K562 (cell line): ENCODE measurements around the gene VTCN1.

Source experiments
- EZH2 ChIP-seq: IDR thresholded peaks from 2 replicates; pipeline ENCODE4 v1.6.1; 2012; ENCODE audit warnings: low read depth, mild to moderate bottlenecking, inconsistent platforms, low read length, borderline replicate concordance
- GATA2 ChIP-seq: sonication (generic); formaldehyde crosslinking; IDR thresholded peaks from 2 replicates; pipeline ENCODE4 v1.4.0; 2020; ENCODE audit warnings: mild to moderate bottlenecking, missing genetic modification reagents
- GMEB1 ChIP-seq: fragments of 250-450 bp; sonication (Bioruptor Pico); IDR thresholded peaks from 2 replicates; pipeline ENCODE4 v1.4.0; 2020; ENCODE audit warnings: mild to moderate bottlenecking
- MAX ChIP-seq: sonication (generic); formaldehyde crosslinking; IDR thresholded peaks from 2 replicates; pipeline ENCODE4 v1.9.0; 2022; ENCODE audit warnings: mild to moderate bottlenecking, missing genetic modification reagents
- NFE2 ChIP-seq: IDR thresholded peaks from 2 replicates; pipeline ENCODE4 v1.6.1; 2014; ENCODE audit warnings: antibody characterized with exemption, low read depth
- NR3C1 ChIP-seq: sonication (generic); formaldehyde crosslinking; IDR thresholded peaks from 2 replicates; pipeline ENCODE4 v1.8.1; 2022; ENCODE audit warnings: missing genetic modification reagents
- TAF7 ChIP-seq: fragments of 450-650 bp; IDR thresholded peaks from 2 replicates; pipeline ENCODE4 v1.6.1; 2016; ENCODE audit warnings: missing genetic modification characterization, missing compliant biosample characterization
- ZNF146 ChIP-seq: IDR thresholded peaks from one replicate; pipeline ENCODE4 v1.6.1; 2018; ENCODE audit warnings: missing compliant biosample characterization; ENCODE audit not compliant: unreplicated experiment
- ZNF24 ChIP-seq: fragments of 450-650 bp; IDR thresholded peaks from 2 replicates; pipeline ENCODE4 v1.6.1; 2016
- ZNF668 ChIP-seq: fragments of 250-450 bp; sonication (Bioruptor Pico); IDR thresholded peaks from 2 replicates; pipeline ENCODE4 v1.8.0; 2022; ENCODE audit warnings: mild to moderate bottlenecking, inconsistent platforms
- TF ChIP-seq, protein P1 (sequence below), 3 experiments: IDR thresholded peaks in 2 of 3; conservative IDR thresholded peaks in 1 of 3; 2 replicates each; pipeline ENCODE4 v1.5.1; 2011 to 2012; ENCODE audit warnings: low read length in 3 of 3, mild to moderate bottlenecking in 3 of 3, control low read depth in 2 of 3, improper control_type of control experiment in 1 of 3, inconsistent platforms in 1 of 3, low read depth in 1 of 3, mixed read lengths in 1 of 3, moderate library complexity in 1 of 3; ENCODE audit not compliant: insufficient read depth in 2 of 3
- TF ChIP-seq, protein P2 (sequence below), 2 experiments: fragments of 450-650 bp; formaldehyde crosslinking in 1 of 2; IDR thresholded peaks; 2 replicates each; pipeline versions ENCODE4 v1.4.0 to v1.6.1; 2014 to 2020; ENCODE audit warnings: mild to moderate bottlenecking in 2 of 2, borderline replicate concordance in 1 of 2, low read depth in 1 of 2

DNA sequence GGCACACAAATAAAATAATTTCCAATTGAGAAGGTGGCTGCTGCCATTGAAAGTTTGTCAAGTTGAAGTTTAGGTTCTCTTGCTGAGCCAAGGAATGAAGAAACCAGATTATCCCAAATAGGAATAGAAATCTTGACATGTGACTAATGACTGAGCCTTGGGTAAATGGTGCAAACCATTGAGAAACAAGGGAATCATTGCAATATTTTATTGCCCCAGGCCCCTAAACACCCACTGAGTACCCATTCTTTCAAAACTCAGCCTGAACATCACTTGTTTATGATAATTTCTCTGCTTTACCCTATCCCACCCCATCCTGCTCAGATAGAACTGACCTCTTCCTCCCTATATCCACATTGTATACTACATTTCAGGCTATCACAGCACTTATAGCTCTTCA is 46.6 kb upstream of the VTCN1 start:
- TF ChIP-seq NFE2 (no peak), GMEB1 (CRISPR knock-in tag) (no peak), NR3C1 (CRISPR knock-in tag) (no peak), EZH2 (no peak), ZNF146 (CRISPR knock-in tag) (no peak), MAX (CRISPR knock-in tag) (no peak), ZNF24 (no peak), ZNF668 (no peak), GATA2 (CRISPR knock-in tag) (no peak), TAF7 (no peak)
- TF ChIP-seq, protein P1, sequence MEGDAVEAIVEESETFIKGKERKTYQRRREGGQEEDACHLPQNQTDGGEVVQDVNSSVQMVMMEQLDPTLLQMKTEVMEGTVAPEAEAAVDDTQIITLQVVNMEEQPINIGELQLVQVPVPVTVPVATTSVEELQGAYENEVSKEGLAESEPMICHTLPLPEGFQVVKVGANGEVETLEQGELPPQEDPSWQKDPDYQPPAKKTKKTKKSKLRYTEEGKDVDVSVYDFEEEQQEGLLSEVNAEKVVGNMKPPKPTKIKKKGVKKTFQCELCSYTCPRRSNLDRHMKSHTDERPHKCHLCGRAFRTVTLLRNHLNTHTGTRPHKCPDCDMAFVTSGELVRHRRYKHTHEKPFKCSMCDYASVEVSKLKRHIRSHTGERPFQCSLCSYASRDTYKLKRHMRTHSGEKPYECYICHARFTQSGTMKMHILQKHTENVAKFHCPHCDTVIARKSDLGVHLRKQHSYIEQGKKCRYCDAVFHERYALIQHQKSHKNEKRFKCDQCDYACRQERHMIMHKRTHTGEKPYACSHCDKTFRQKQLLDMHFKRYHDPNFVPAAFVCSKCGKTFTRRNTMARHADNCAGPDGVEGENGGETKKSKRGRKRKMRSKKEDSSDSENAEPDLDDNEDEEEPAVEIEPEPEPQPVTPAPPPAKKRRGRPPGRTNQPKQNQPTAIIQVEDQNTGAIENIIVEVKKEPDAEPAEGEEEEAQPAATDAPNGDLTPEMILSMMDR (IDR thresholded peaks at IDR 0.05 in 2 of 3, conservative IDR thresholded peaks at IDR 0.05 in 1 of 3; ENCODE audit: insufficient read depth in 2 of 3, low read depth in 1 of 3, low read length in 3 of 3) = no peak
- TF ChIP-seq, protein P2, sequence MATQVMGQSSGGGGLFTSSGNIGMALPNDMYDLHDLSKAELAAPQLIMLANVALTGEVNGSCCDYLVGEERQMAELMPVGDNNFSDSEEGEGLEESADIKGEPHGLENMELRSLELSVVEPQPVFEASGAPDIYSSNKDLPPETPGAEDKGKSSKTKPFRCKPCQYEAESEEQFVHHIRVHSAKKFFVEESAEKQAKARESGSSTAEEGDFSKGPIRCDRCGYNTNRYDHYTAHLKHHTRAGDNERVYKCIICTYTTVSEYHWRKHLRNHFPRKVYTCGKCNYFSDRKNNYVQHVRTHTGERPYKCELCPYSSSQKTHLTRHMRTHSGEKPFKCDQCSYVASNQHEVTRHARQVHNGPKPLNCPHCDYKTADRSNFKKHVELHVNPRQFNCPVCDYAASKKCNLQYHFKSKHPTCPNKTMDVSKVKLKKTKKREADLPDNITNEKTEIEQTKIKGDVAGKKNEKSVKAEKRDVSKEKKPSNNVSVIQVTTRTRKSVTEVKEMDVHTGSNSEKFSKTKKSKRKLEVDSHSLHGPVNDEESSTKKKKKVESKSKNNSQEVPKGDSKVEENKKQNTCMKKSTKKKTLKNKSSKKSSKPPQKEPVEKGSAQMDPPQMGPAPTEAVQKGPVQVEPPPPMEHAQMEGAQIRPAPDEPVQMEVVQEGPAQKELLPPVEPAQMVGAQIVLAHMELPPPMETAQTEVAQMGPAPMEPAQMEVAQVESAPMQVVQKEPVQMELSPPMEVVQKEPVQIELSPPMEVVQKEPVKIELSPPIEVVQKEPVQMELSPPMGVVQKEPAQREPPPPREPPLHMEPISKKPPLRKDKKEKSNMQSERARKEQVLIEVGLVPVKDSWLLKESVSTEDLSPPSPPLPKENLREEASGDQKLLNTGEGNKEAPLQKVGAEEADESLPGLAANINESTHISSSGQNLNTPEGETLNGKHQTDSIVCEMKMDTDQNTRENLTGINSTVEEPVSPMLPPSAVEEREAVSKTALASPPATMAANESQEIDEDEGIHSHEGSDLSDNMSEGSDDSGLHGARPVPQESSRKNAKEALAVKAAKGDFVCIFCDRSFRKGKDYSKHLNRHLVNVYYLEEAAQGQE (IDR thresholded peaks at IDR 0.05; ENCODE audit: borderline replicate concordance) = no peak
- TF ChIP-seq, protein P2 (CRISPR knock-in tag; IDR thresholded peaks at IDR 0.05; ENCODE audit: low read depth) = no peak
